Measurements from ENCODE around the gene SMIM17. TPM values are rescaled to one million over a fixed set of nuclear protein-coding genes. Genes with fewer than 3 reads are reported as not detected.

Gene SMIM17
- total RNA-seq = not detected

- DNase-seq = no peak
Observed at GRCh38 chr19:56642711-56643459, at the start of gene SMIM17. TSS of gene SMIM17 (plus strand) at chr19:56643159. CDS start at chr19:56645668, 2,509 bp downstream.

- no peak for DNase-seq
Observed at GRCh38 chr19:56594446-56594782, 48.5 kb upstream of the SMIM17 start.

GRCh38 chr19:56594783-56595547 lies 48.0 kb upstream of the SMIM17 start, which contains the start of gene ZNF71:
TSS of gene ZNF71 (plus strand) at chr19:56595302. CDS start at chr19:56601559, 6,257 bp downstream.
- DNase-seq = peak; percentile 73

- no peak for DNase-seq
Observed at GRCh38 chr19:56595548-56595899, 47.4 kb upstream of the SMIM17 start.

GRCh38 chr19:56596676-56597075 lies 46.3 kb upstream of the SMIM17 start:
- DNase-seq = no peak

- no peak for DNase-seq
Observed at GRCh38 chr19:56597696-56598095, 45.3 kb upstream of the SMIM17 start.

- DNase-seq = no peak
Observed at GRCh38 chr19:56601375-56601774, 41.6 kb upstream of the SMIM17 start.

GRCh38 chr19:56603829-56604228 lies 39.1 kb upstream of the SMIM17 start:
- DNase-seq = no peak

- DNase-seq = no peak
Observed at GRCh38 chr19:56608274-56608964, 34.5 kb upstream of the SMIM17 start.

GRCh38 chr19:56611288-56611687 lies 31.7 kb upstream of the SMIM17 start:
- DNase-seq = no peak

GRCh38 chr19:56612737-56613136 lies 30.2 kb upstream of the SMIM17 start:
- no peak for DNase-seq

GRCh38 chr19:56613639-56614038 lies 29.3 kb upstream of the SMIM17 start:
- no peak for DNase-seq

- no peak for DNase-seq
Observed at GRCh38 chr19:56617531-56617930, 25.4 kb upstream of the SMIM17 start.

- no peak for DNase-seq
Observed at GRCh38 chr19:56619121-56619520, 23.8 kb upstream of the SMIM17 start.

- DNase-seq = no peak
Observed at GRCh38 chr19:56622374-56622773, 20.6 kb upstream of the SMIM17 start.

GRCh38 chr19:56623006-56623405 lies 20.0 kb upstream of the SMIM17 start:
- DNase-seq = no peak

- DNase-seq = no peak
Observed at GRCh38 chr19:56625708-56626107, 17.3 kb upstream of the SMIM17 start.

- DNase-seq = no peak
Observed at GRCh38 chr19:56633021-56633420, 9.9 kb upstream of the SMIM17 start.

- no peak for DNase-seq
Observed at GRCh38 chr19:56637976-56638555, 4.9 kb upstream of the SMIM17 start.

GRCh38 chr19:56639217-56639616 lies 3.7 kb upstream of the SMIM17 start:
- no peak for DNase-seq

GRCh38 chr19:56643460-56643955 lies 549 bp downstream of the SMIM17 start:
- no peak for DNase-seq

- DNase-seq = no peak
Observed at GRCh38 chr19:56654151-56654550, 11.2 kb downstream of the SMIM17 start.
